IMR-90 (cell line): Measurements from ENCODE around the gene ZCCHC7. TPM values are rescaled to one million over a fixed set of nuclear protein-coding genes. Genes with fewer than 3 reads are reported as not detected.

Experiments used
- ATAC-seq: fragments of 200-7000 bp; cut with Tn5 transposase; 2 replicates; pipeline ENCODE4 v1.9.1; 2020; ENCODE audit warnings: low read depth, mild to moderate bottlenecking, moderate library complexity
- BruUV-seq: library from RNA; stranded (reverse); fragments of 400-500 nt; replicated peaks from 2 replicates; lab custom pipeline; 2021; lab: Mats Ljungman, UMichigan
- CTCF ChIA-PET: fragments of 300-600 bp; formaldehyde crosslinking; extraction: SDS; loops from one replicate; lab custom pipeline; 2021; ENCODE audit warnings: antibody characterized with exemption; lab: Yijun Ruan, JAX
- POLR2A ChIA-PET: fragments of 300-600 bp; sonication (Branson Sonifier 250); formaldehyde crosslinking; loops from one replicate; lab custom pipeline; 2022; ENCODE audit warnings: antibody characterized with exemption; ENCODE audit not compliant: unreplicated experiment; lab: Charles Lee
- DNase-seq: peaks from one replicate; pipeline ENCODE4 v3.0.0; 2013
- H2AFZ ChIP-seq: replicated peaks from 2 replicates; pipeline ENCODE3; 2013; ENCODE audit warnings: low read length, mild to moderate bottlenecking; ENCODE audit not compliant: poor library complexity
- H2AK5ac ChIP-seq: 2 replicates; pipeline ENCODE4 v1.6.1; 2013; ENCODE audit warnings: low read depth, low read length, inconsistent platforms
- H2AK9ac ChIP-seq: replicated peaks from 2 replicates; pipeline ENCODE3; 2013; ENCODE audit warnings: mild to moderate bottlenecking, low read depth, low read length, moderate library complexity; ENCODE audit not compliant: poor library complexity
- H2BK120ac ChIP-seq: 2 replicates; pipeline ENCODE4 v1.6.1; 2013; ENCODE audit warnings: low read depth, low read length, inconsistent platforms
- H2BK15ac ChIP-seq: 3 replicates; pipeline ENCODE4 v1.6.1; 2013; ENCODE audit warnings: low read depth, low read length, inconsistent platforms
- H2BK20ac ChIP-seq: 2 replicates; pipeline ENCODE4 v1.6.1; 2013; ENCODE audit warnings: low read depth, mild to moderate bottlenecking, inconsistent platforms, low read length, moderate library complexity
- H2BK5ac ChIP-seq: 2 replicates; pipeline ENCODE4 v1.6.1; 2013; ENCODE audit warnings: mild to moderate bottlenecking, low read depth, low read length, inconsistent platforms; ENCODE audit not compliant: poor library complexity, severe bottlenecking
- H3K14ac ChIP-seq: replicated peaks from 2 replicates; pipeline ENCODE4 v1.6.1; 2013; ENCODE audit warnings: low read depth, low read length, inconsistent platforms
- H3K18ac ChIP-seq: 2 replicates; pipeline ENCODE4 v1.6.1; 2013; ENCODE audit warnings: low read depth, low read length, control low read depth
- H3K23ac ChIP-seq: 2 replicates; pipeline ENCODE4 v1.6.1; 2013; ENCODE audit warnings: low read depth, low read length, inconsistent platforms
- H3K27ac ChIP-seq: 2 replicates; pipeline ENCODE4 v1.5.1; 2013; ENCODE audit warnings: mild to moderate bottlenecking, control low read depth, low read length; ENCODE audit not compliant: insufficient read depth
- H3K27me3 ChIP-seq: 2 replicates; pipeline ENCODE4 v1.6.1; 2013; ENCODE audit warnings: low read length; ENCODE audit not compliant: control insufficient read depth, insufficient read depth
- H3K36me3 ChIP-seq: 2 replicates; pipeline ENCODE4 v1.6.1; 2013; ENCODE audit warnings: low read length, mixed read lengths; ENCODE audit not compliant: control insufficient read depth, insufficient read depth
- H3K4ac ChIP-seq: 2 replicates; pipeline ENCODE4 v1.6.1; 2013; ENCODE audit warnings: low read depth, low read length, inconsistent platforms
- H3K4me1 ChIP-seq: 2 replicates; pipeline ENCODE4 v1.6.1; 2013; ENCODE audit warnings: low read length, mixed read lengths; ENCODE audit not compliant: control insufficient read depth, insufficient read depth
- H3K4me2 ChIP-seq: 2 replicates; pipeline ENCODE4 v1.6.1; 2013; ENCODE audit warnings: low read depth, mild to moderate bottlenecking, control low read depth, low read length, moderate library complexity
- H3K4me3 ChIP-seq: 2 replicates; pipeline ENCODE4 v1.5.1; 2013; ENCODE audit warnings: low read depth, mild to moderate bottlenecking, control low read depth, low read length, moderate library complexity; ENCODE audit not compliant: insufficient read depth
- H3K56ac ChIP-seq: 2 replicates; pipeline ENCODE4 v1.6.1; 2013; ENCODE audit warnings: low read length, inconsistent platforms; ENCODE audit not compliant: insufficient read depth; ENCODE audit errors: extremely low read depth
- H3K79me1 ChIP-seq, 2 experiments: 2 replicates each; pipeline ENCODE4 v1.6.1; 2013; ENCODE audit warnings: low read length in 2 of 2, inconsistent platforms in 1 of 2, low read depth in 1 of 2
- H3K9ac ChIP-seq: 2 replicates; pipeline ENCODE4 v1.6.1; 2013; ENCODE audit warnings: low read depth, low read length, control low read depth
- H3K9me1 ChIP-seq: 2 replicates; pipeline ENCODE4 v1.6.1; 2013; ENCODE audit warnings: low read length, inconsistent platforms; ENCODE audit not compliant: insufficient read depth
- H3K9me3 ChIP-seq: 2 replicates; pipeline ENCODE4 v1.6.1; 2013; ENCODE audit warnings: low read length; ENCODE audit not compliant: control insufficient read depth, insufficient read depth
- H4K20me1 ChIP-seq: 2 replicates; pipeline ENCODE4 v1.6.1; 2013; ENCODE audit warnings: low read length, inconsistent platforms; ENCODE audit not compliant: insufficient read depth
- H4K5ac ChIP-seq: 2 replicates; pipeline ENCODE4 v1.6.1; 2013; ENCODE audit warnings: mild to moderate bottlenecking, low read depth, low read length, control low read depth
- H4K8ac ChIP-seq, 2 experiments: 2 replicates each; pipeline ENCODE4 v1.6.1; 2013; ENCODE audit warnings: low read depth in 2 of 2, low read length in 2 of 2, control low read depth in 1 of 2, inconsistent platforms in 1 of 2
- H4K91ac ChIP-seq: 2 replicates; pipeline ENCODE4 v1.6.1; 2013; ENCODE audit warnings: low read depth, low read length, inconsistent platforms; ENCODE audit not compliant: insufficient read depth
- MAFK ChIP-seq: IDR thresholded peaks from 2 replicates; pipeline ENCODE4 v1.6.1; 2012; ENCODE audit warnings: low read depth, low read length, improper control_type of control experiment
- POLR2A ChIP-seq: IDR thresholded peaks from 2 replicates; pipeline ENCODE4 v1.6.1; 2012; ENCODE audit warnings: mild to moderate bottlenecking, low read depth, low read length
- WGBS, 2 experiments: methylation state at CpG; one replicate each; pipeline versions ENCODE4 v1.1.5 to v1.1.7; 2013; ENCODE audit warnings: missing lambda C conversion rate in 2 of 2; ENCODE audit not compliant: insufficient read length in 1 of 2; ENCODE audit errors: extremely low coverage in 2 of 2; 5-methylcytosine and 5-hydroxymethylcytosine counted together
- dilution Hi-C: fragments of 300-500 bp; cut with HindIII; formaldehyde crosslinking; loops from one replicate; pipeline ENCODE4 v1.14.3; 2018; ENCODE audit warnings: low sequenced_read_pairs; ENCODE audit not compliant: unreplicated experiment
- in situ Hi-C: fragments of 300-500 bp; cut with MboI; formaldehyde crosslinking; loops from 3 replicates; pipeline ENCODE4 v1.14.3; 2019; ENCODE audit warnings: low sequenced_read_pairs, inconsistent platforms, mixed read lengths
- intact Hi-C: fragments of 100-400 bp; cut with micrococcal nuclease; formaldehyde crosslinking; loops from 2 replicates; pipeline ENCODE4 v1.10.0; 2022
- polyA plus RNA-seq, 3 experiments: library from polyadenylated mRNA; depleted of rRNA; stranded (reverse); fragments of >200 nt; gene quantifications; 2 replicates each; pipeline ENCODE4 v1.2.3, GENCODE V29; 2012; ENCODE audit warnings: low replicate concordance in 1 of 3
- total RNA-seq: library from RNA; depleted of rRNA; stranded (reverse); fragments of >200 nt; gene quantifications from 2 replicates; pipeline ENCODE4 v1.2.3, GENCODE V29; 2012

Gene ZCCHC7
- total and polyA plus RNA-seq, 2 of the 4 experiments (the other 2 are of a cell fraction) = 13.6 to 28.7 TPM

DNA sequence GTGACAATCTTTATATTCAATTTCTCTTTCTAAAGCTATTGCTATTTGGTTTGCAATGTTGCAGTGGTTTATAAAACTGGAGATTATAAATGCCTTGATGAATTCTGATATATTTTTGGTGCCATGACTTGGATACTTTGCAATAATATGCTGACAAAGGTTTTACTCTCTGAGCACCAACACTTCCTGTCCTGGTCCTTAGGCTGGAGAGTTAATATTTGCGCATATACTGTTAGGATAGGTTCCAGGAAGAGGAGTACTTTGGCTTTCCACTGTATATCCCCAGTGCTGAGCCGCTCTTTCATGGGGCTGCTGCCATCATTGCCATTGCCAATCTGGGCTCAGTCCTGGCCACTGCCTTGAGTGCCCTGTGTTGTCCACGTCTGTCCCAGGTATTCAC lies 139.6 kb downstream of the ZCCHC7 start:
- no peaks in the 10 kb centered on the region for H3K9me1 ChIP-seq
- H2BK15ac ChIP-seq = no peak overlapping the region
- no peak overlapping the region for H3K9ac ChIP-seq
- no peaks in the 10 kb centered on the region for H3K9me3 ChIP-seq
- H3K56ac ChIP-seq = no peak overlapping the region
- 0 out of 4 replicates have a peak, but pooled peaks cover 0 to 6% of the 10 kb centered on the region in 2 experiments for H3K79me1 ChIP-seq
- H3K4me2 ChIP-seq = no peak overlapping the region
- no peak overlapping the region for H2AFZ ChIP-seq
- dilution Hi-C loops (no loop called here), in situ Hi-C loops (loop anchor here (25.0 kb wide), 1 partner anchor 398 kb away; no protein-coding TSS in a partner anchor), intact Hi-C loops (loop anchor here (5.0 to 10.0 kb wide), 3 partner anchors 47 to 113 kb away; no protein-coding TSS in a partner anchor)
- no peaks in the 10 kb centered on the region for H3K36me3 ChIP-seq
- no peak overlapping the region for H2AK5ac ChIP-seq
- no peak overlapping the region for H3K27ac ChIP-seq
- no peak for ATAC-seq
- peak; percentile 56 for TF ChIP-seq MAFK
- no peak for TF ChIP-seq POLR2A
- no peak overlapping the region for H4K5ac ChIP-seq
- H2BK20ac ChIP-seq = no peak overlapping the region
- CTCF ChIA-PET = no interaction called here
- POLR2A ChIA-PET = no interaction called here
- H3K4ac ChIP-seq = no peak overlapping the region
- no peak overlapping the region for H2AK9ac ChIP-seq
- 100% methylated on average over 3 of the region's 3 CpGs; no CpG with 5 or more reads in 1 of the 2 experiments for WGBS, 2 experiments
- H4K8ac ChIP-seq = no peak overlapping the region
- H3K23ac ChIP-seq = no peak overlapping the region
- no TSS peak for BruUV-seq
- no peak for DNase-seq
- no peak overlapping the region for H2BK120ac ChIP-seq
- H3K27me3 ChIP-seq = no peaks in the 10 kb centered on the region
- H2BK5ac ChIP-seq = no peak overlapping the region
- H3K18ac ChIP-seq = no peak overlapping the region
- H3K4me1 ChIP-seq = no peaks in the 10 kb centered on the region
- H4K20me1 ChIP-seq = no peaks in the 10 kb centered on the region; the same call in 1 of the 2 replicates
- no peak overlapping the region for H3K14ac ChIP-seq
- no peak overlapping the region for H4K91ac ChIP-seq
- no peak overlapping the region for H3K4me3 ChIP-seq
